Gastroesophageal sphincter (tissue), 4 donors: ENCODE measurements around the gene DCANP1. TPM values are rescaled to one million over a fixed set of nuclear protein-coding genes. Genes with fewer than 3 reads are reported as not detected.

Experiments used
- ATAC-seq: fragments of 150-250 bp; one replicate; pipeline ENCODE4 v1.9.1; 2016; ENCODE audit warnings: mild to moderate bottlenecking, moderate library complexity
- H3K27ac ChIP-seq, 4 donors: fragments of 200-600 bp; sonication (generic) in 3 of 4; 1 replicate in 3 of 4; 2 replicates in 1 of 4; pipeline ENCODE4 v1.5.1; 2016 to 2019
- H3K27me3 ChIP-seq: fragments of 200-600 bp; sonication (generic); one replicate; pipeline ENCODE4 v1.5.1; 2019
- H3K36me3 ChIP-seq, 2 donors: fragments of 200-600 bp; sonication (generic); one replicate each; pipeline ENCODE4 v1.5.1; 2019; ENCODE audit warnings: control low read depth in 1 of 2
- H3K4me1 ChIP-seq, 3 donors: fragments of 200-600 bp; sonication (generic); 1 replicate in 2 of 3; 2 replicates in 1 of 3; pipeline ENCODE4 v1.5.1; 2016 to 2019; ENCODE audit warnings: control low read depth in 2 of 3
- H3K4me3 ChIP-seq, 2 donors: fragments of 200-600 bp; sonication (generic); one replicate each; pipeline ENCODE4 v1.5.1; 2019; ENCODE audit warnings: mild to moderate bottlenecking in 1 of 2, moderate library complexity in 1 of 2
- H3K9me3 ChIP-seq, 3 donors: fragments of 200-600 bp; sonication (generic); one replicate each; pipeline ENCODE4 v1.5.1; 2017 to 2019; ENCODE audit warnings: control low read depth in 2 of 3
- EP300 ChIP-seq: sonication (generic); formaldehyde crosslinking; IDR thresholded peaks from one replicate; pipeline ENCODE4 v1.6.1; 2017; ENCODE audit warnings: antibody characterized with exemption, mild to moderate bottlenecking
- POLR2A ChIP-seq, 2 donors: fragments of 450-650 bp; IDR thresholded peaks; one replicate each; pipeline ENCODE4 v1.6.1; 2017; ENCODE audit warnings: antibody characterized with exemption in 2 of 2, mild to moderate bottlenecking in 2 of 2, moderate library complexity in 1 of 2
- POLR2AphosphoS5 ChIP-seq: sonication (generic); formaldehyde crosslinking; IDR thresholded peaks from one replicate; pipeline ENCODE4 v1.6.1; 2017; ENCODE audit warnings: antibody characterized with exemption
- WGBS, 2 donors: methylation state at CpG; one replicate each; pipeline ENCODE4 v1.1.5; 2018; ENCODE audit warnings: low coverage in 1 of 2; 5-methylcytosine and 5-hydroxymethylcytosine counted together
- total RNA-seq, 4 donors: library from RNA; depleted of rRNA; stranded (reverse); fragments of >200 nt; gene quantifications; one replicate each; pipeline ENCODE4 v1.1.0, GENCODE V29; 2016
- TF ChIP-seq, protein P1 (sequence below), 4 experiments: fragments of 200-600 bp in 2 of 4; fragments of 450-650 bp in 2 of 4; sonication (generic) in 1 of 4; IDR thresholded peaks; one replicate each; pipeline ENCODE4 v1.5.1; 2017 to 2019; ENCODE audit warnings: antibody characterized with exemption in 4 of 4, mild to moderate bottlenecking in 2 of 4, moderate library complexity in 2 of 4

DCANP1 gene
- total RNA-seq, 4 donors from 2014 or later = not detected

GRCh38 chr5:135451581-135452320 lies 4.6 kb upstream of the DCANP1 start:
- ATAC-seq = no peak

DNA sequence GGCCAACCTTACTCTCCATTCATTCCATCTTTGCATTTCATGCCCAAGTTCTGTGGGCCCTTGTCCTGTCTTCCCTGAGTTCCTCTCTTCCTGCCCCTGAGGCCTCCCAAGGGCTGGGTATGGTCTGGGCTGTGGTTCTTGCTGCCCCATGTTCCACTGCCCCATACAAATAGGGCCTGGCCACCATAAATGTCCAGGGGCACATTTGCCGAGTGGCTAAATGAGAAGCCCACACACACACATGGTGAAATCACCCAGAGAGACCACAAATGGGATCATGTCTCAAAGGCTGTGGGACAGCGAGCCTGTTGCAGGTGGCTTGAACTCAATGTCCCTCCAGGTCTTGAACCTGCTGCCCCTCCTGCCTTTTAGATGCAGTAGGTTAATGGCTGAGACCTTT lies 3.8 kb upstream of the DCANP1 start:
- Histone ChIP-seq H3K27ac (no peak overlapping the region), H3K4me1 (no peaks in the 10 kb centered on the region), H3K4me3 (no peak overlapping the region), H3K27me3 (peaks cover 11% of the 10 kb centered on the region), H3K36me3 (no peaks in the 10 kb centered on the region), H3K9me3 (no peaks in the 10 kb centered on the region)
- WGBS, 2 donors = 94% methylated on average over 2 of the region's 2 CpGs; no CpG with 5 or more reads in 1 of the 2 donors
- no peak for ATAC-seq
- TF ChIP-seq POLR2A (IDR thresholded peaks at IDR 0.05) (no peak), POLR2AphosphoS5 (no peak), EP300 (no peak)
- TF ChIP-seq, protein P1, sequence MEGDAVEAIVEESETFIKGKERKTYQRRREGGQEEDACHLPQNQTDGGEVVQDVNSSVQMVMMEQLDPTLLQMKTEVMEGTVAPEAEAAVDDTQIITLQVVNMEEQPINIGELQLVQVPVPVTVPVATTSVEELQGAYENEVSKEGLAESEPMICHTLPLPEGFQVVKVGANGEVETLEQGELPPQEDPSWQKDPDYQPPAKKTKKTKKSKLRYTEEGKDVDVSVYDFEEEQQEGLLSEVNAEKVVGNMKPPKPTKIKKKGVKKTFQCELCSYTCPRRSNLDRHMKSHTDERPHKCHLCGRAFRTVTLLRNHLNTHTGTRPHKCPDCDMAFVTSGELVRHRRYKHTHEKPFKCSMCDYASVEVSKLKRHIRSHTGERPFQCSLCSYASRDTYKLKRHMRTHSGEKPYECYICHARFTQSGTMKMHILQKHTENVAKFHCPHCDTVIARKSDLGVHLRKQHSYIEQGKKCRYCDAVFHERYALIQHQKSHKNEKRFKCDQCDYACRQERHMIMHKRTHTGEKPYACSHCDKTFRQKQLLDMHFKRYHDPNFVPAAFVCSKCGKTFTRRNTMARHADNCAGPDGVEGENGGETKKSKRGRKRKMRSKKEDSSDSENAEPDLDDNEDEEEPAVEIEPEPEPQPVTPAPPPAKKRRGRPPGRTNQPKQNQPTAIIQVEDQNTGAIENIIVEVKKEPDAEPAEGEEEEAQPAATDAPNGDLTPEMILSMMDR (IDR thresholded peaks at IDR 0.05) = no peak

More at GRCh38 chr5:135451581-135452320, 4.6 kb upstream of the DCANP1 start:
- H3K27ac ChIP-seq = no peak overlapping the region
- H3K4me1 ChIP-seq = no peaks in the 10 kb centered on the region
- WGBS, 2 donors = 28 to 70% methylated on average over 2 to 3 of the region's 17 CpGs
- H3K36me3 ChIP-seq = no peaks in the 10 kb centered on the region
- TF ChIP-seq EP300 (no peak), POLR2AphosphoS5 (no peak), POLR2A (IDR thresholded peaks at IDR 0.05) (no peak)
- TF ChIP-seq, protein P1 (IDR thresholded peaks at IDR 0.05) = no peak
- H3K27me3 ChIP-seq = peaks cover 17% of the 10 kb centered on the region
- H3K9me3 ChIP-seq = no peaks in the 10 kb centered on the region
- H3K4me3 ChIP-seq = no peak overlapping the region

- ATAC-seq = no peak
- Histone ChIP-seq H3K27me3 (peaks cover 5% of the 10 kb centered on the region), H3K9me3 (no peaks in the 10 kb centered on the region), H3K36me3 (no peaks in the 10 kb centered on the region), H3K4me3 (no peak overlapping the region), H3K4me1 (no peaks in the 10 kb centered on the region), H3K27ac (no peak overlapping the region)
- 60 to 71% methylated on average over 1 of the region's 3 CpGs for WGBS, 2 donors
- TF ChIP-seq POLR2A (IDR thresholded peaks at IDR 0.05) (no peak), EP300 (no peak), POLR2AphosphoS5 (no peak)
- TF ChIP-seq, protein P1 (IDR thresholded peaks at IDR 0.05) = no peak
Observed at GRCh38 chr5:135450336-135450735, 3.2 kb upstream of the DCANP1 start.

DNA sequence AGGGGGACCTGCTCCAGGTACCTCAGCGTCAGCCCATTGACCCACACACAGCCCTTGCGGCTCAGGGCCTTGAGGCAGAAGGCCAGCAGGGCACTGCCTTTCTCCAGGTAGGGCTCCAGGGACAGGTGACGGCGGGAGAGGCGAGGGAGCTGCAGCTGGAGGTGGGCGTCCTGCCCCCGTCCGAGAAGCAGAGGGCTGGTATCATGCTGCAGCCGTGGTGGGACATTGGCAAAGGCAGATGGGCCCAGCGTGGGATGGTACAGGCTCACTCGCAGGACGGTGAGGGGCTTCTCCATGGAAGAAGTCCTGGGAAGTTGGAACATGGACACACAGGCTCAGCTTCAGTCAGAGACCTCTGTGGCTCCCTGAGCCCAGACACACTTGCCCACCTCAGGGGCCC lies 2.5 kb upstream of the DCANP1 start:
- no peaks in the 10 kb centered on the region for H3K27me3 ChIP-seq
- no peak overlapping the region for H3K27ac ChIP-seq
- no CpG with 5 or more reads among the region's 12 CpGs for WGBS, 2 donors
- no peaks in the 10 kb centered on the region for H3K4me1 ChIP-seq
- no peak overlapping the region for H3K4me3 ChIP-seq
- H3K9me3 ChIP-seq = no peaks in the 10 kb centered on the region
- no peak for TF ChIP-seq EP300
- TF ChIP-seq POLR2A (IDR thresholded peaks at IDR 0.05) = no peak
- TF ChIP-seq POLR2AphosphoS5 = no peak
- TF ChIP-seq, protein P1 (IDR thresholded peaks at IDR 0.05) = no peak
- no peak for ATAC-seq
- no peaks in the 10 kb centered on the region for H3K36me3 ChIP-seq
